ENCODE measurements around the gene BMP15.

The BMP15 gene

GRCh38 chrX:50910685-50911176 is at the start of gene BMP15:
Gene BMP15, plus strand, starts transcription at chrX:50910735. Its CDS starts 49 bp downstream, at chrX:50910784.
- no peak for DNase-seq (ENCODE audit: low read depth in 2 of 2)

GRCh38 chrX:50863471-50863870 is 47.1 kb upstream of the BMP15 start:
- DNase-seq (ENCODE audit: low read depth in 2 of 2): no peak

DNA sequence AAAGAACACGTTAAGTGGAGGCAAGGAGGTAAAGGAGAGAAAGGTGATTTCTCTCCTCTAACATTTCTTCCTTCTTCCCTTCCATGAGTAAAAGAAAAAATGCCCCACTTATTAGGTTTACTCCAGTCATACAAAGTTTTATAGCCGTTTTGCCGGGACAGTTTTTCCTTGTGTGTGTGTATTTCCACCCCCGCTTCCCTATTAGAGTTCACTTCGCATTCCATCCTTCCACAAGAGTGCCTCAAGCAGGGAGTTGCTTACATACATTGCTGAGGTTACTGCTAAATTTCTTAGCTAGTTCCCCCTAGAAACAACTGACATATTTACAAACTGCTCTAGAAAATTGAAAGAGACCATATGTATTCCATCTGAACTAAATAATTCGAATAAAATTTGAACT is 45.2 kb upstream of the BMP15 start:
- no peak for DNase-seq (ENCODE audit: low read depth in 2 of 2)

DNA sequence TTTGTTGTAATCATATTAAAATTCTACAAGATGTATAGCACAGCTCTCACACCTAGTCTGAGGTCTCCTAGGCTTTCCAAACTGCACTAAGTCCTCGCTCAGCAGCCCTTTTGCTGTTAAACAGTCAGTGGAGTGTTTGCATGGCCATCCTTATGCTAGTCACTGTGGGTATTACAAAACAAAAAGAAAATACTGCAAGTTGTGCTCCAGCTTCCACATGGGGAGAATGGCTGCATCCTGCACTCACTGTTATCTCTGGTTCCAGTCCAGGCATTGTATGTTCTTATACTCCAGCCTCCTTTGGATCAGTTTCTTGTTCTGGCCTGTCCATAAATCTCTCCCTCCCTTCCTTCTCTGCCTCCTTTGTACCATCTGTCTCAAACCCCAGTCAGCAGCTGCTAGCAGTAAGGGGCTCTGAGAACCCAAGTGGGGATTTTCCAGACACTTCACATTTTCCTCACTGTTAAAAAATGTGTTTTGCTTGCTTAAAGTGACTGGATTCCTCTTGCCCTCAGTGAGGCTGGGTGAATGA is 38.5 kb upstream of the BMP15 start:
- no peak for DNase-seq (ENCODE audit: low read depth in 2 of 2)

DNA sequence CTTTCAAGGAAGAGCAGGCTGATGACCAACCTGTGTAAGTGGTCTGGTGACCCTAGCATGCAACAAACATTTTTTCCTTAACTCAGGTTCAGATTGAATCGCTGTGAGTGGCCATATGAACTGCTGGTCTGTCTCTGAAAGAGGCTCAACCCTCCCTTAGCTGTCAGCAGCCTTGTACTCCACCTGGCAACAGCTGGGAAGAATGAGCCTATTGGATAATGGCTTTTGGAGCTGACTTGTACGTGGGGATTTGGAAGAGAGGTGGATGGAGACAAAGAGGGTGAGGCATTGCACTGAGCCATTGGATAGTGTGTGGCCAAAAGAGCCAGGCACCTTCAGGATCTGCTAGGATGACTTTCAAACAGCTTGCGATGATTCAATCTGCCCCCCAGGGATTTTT is 35.7 kb upstream of the BMP15 start:
- DNase-seq (ENCODE audit: low read depth in 2 of 2): no peak

GRCh38 chrX:50876551-50876950 is 34.0 kb upstream of the BMP15 start:
- no peak for DNase-seq (ENCODE audit: low read depth in 2 of 2)

DNA sequence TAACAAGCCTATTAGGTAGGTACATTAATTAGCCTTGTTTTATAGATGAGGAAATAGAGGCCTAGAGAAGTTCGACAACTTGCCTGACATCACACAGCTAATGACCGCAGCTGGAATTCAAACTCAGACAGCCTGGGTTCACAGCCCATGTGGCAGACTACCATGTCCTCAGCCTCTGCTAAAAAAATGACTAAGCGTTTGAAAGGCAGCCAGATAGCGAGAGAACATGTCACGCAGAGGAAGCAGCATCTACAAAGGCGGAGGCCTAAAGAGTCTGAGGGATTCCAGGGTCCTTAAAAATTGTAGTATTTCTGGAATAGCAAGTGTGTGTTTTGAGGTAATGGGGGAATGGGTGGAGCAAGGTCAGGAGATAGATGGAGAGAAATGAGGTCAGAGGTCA is 33.2 kb upstream of the BMP15 start:
- no peak for DNase-seq (ENCODE audit: low read depth in 2 of 2)

GRCh38 chrX:50881028-50881427 is 29.5 kb upstream of the BMP15 start:
- DNase-seq (ENCODE audit: low read depth in 2 of 2): no peak

DNA sequence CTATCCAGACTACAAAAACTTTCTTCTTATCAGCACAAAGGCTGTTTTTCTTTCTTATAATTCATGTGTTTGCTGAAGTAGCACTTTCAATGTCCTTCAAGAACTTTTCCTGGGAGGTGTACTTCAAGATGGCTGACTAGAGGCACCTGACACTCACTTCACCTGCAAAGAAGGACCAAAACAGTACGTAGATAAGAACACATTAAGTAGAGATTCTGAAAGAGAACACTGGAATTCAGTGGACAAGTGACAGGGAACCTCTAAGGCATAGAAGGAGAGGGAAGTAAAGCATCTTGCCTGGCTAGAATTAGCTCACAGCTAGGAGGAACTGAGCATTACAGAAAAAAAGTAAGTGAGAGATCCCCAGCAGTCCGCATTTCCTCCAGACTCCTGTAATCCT is 21.7 kb upstream of the BMP15 start:
- no peak for DNase-seq (ENCODE audit: low read depth in 2 of 2)

GRCh38 chrX:50889582-50889981 is 21.0 kb upstream of the BMP15 start:
- DNase-seq (ENCODE audit: low read depth in 2 of 2): no peak

DNA sequence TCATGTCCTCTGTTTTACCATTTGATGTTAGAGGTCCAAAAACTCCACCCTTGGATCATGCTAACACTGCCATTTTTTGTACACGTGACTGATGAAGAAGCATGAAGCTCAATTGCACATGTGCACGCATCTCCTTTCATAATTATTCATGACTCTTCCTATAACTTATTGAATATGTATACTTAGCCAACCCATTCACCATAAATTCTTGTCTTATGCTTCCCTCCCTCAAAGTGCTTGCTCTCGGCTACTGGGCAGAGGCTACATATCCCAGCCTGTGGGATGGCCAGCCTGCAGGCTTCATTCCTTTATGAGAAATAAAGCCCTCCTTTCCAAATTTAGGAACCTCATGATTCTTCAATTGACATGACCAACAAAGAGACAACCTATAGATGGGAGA is 17.5 kb upstream of the BMP15 start:
- no peak for DNase-seq (ENCODE audit: low read depth in 2 of 2)

GRCh38 chrX:50893466-50893865 is 17.1 kb upstream of the BMP15 start:
- no peak for DNase-seq (ENCODE audit: low read depth in 2 of 2)

- no peak for DNase-seq (ENCODE audit: low read depth in 2 of 2)
These were observed 5.2 kb upstream of the BMP15 start for GRCh38 chrX:50905334-50905733.

DNA sequence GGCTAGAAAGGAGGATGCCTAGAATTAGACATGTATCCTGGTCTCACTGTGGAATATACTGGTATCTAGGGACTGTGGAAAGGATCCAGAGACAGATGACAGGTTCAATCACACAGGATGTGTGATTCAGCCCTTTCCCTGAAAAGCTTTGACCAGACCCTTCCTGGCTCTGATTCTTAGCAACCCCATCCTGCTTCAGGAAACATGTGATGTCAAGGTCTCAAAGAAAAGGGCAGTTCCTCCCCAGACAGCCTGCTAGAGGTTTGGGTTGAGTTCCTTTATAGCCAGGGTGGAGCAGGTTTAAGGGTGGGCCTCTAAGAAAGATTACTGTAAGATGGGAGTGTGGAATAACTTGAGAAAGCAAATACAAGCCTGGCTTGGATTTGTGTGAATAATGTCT is 3.0 kb downstream of the BMP15 start:
- no peak for DNase-seq (ENCODE audit: low read depth in 2 of 2)

DNA sequence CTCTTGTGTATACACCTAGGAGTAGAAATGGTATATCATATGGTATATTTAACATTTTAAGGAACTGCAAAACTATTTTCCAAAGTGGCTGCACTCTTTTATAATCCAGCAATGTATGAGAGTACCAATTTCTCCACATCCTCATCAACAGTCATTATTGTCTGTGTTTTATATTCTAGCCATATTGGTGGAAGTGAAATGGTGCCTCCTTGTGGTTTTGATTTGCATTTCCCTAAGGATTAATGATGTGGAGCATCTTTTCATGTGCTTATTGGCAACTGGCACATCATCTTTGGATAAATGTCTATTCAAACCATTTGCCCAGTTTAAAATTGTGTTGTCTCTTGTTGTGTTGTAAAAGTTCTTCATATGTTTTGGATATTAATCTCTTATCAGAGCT is 9.6 kb downstream of the BMP15 start:
- DNase-seq (ENCODE audit: low read depth in 2 of 2): no peak

DNA sequence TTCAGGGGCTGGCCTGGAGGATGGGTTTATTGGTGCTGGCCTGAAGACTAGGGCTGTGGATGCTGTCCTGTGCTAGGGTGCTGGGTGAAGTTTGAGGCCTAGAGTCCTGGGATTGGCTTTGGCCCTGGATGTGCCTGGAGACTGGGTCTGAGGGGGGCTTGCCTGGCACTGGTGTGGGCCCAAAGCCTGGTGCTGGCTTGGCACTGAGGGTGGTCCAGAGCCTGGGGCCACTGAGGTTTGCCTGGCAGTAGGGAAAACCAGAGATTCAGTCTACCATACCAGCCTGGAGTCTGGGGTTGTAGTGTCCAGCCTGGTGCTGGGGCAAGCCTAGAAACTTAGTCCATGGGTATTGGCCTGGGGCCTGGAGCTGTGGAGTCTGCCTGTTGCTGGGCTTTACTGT is 16.6 kb downstream of the BMP15 start:
- DNase-seq (ENCODE audit: low read depth in 2 of 2): no peak

GRCh38 chrX:50941638-50942037 is 31.1 kb downstream of the BMP15 start:
- no peak for DNase-seq (ENCODE audit: low read depth in 2 of 2)

DNA sequence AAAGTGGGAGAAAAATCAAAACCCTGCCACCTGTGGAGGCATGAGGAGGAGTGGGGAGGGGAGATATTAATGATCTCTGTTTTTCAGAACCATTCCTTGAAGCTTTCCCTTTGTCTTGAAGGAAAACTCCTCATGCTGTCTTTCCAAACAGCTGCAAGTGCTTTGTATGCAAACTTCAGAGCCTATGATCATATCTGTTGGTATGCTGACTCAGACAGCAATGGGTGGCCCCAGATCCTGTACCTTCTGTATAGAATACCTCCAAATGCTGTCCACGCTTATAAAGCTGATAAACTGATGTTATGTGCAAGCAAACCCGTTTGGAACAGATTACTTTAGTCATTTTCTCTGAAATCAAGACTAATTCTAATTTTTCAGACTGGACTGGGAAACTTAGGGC is 31.9 kb downstream of the BMP15 start:
- no peak for DNase-seq (ENCODE audit: low read depth in 2 of 2)

- no peak for DNase-seq (ENCODE audit: low read depth in 2 of 2)
These were observed 41.9 kb downstream of the BMP15 start for GRCh38 chrX:50952406-50952805.

GRCh38 chrX:50953832-50954231 is 43.3 kb downstream of the BMP15 start:
- no peak for DNase-seq (ENCODE audit: low read depth in 2 of 2)

DNA sequence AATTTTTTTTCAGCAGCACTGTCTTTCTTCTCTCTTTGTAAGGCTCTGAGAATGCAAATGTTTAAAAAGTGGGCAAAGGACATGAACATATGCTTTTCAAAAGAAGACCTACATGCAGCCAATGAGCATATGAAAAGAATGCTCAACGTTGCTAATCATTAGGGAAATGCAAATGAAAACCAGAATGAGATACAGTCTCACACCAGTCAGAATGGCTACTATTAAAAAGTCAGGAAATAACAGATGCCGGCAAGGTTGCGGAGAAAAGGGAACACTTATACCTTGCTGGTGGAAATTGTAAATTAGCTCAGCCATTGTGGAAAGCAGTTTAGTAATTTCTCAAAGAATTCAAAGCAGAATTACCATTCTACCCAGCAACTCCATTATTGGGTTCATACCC is 51.6 kb downstream of the BMP15 start:
- no peak for DNase-seq (ENCODE audit: low read depth in 2 of 2)

- no peak for DNase-seq (ENCODE audit: low read depth in 2 of 2)
These were observed 53.3 kb downstream of the BMP15 start for GRCh38 chrX:50963842-50964241.
